K562 (cell line): Measurements from ENCODE around the gene ADM2. TPM values are rescaled to one million over a fixed set of nuclear protein-coding genes. Genes with fewer than 3 reads are reported as not detected.
A peak's percentile ranks its signal among the peaks of the same experiment; 100 is the strongest.

Experiments
- ATAC-seq: fragments of 200-7000 bp; cut with Tn5 transposase; 3 replicates; pipeline ENCODE4 v1.9.1; 2020; ENCODE audit warnings: moderate library complexity
- BruUV-seq: library from RNA; stranded (reverse); fragments of 400-500 nt; replicated peaks from 2 replicates; lab custom pipeline; 2021; lab: Mats Ljungman, UMichigan
- CTCF ChIA-PET: fragments of 300-600 bp; formaldehyde crosslinking; extraction: SDS; loops from one replicate; lab custom pipeline; 2021; ENCODE audit warnings: low intra/inter-chr PET ratio; lab: Yijun Ruan, JAX
- POLR2A ChIA-PET: fragments of 300-600, 350-650 bp; sonication (Branson Sonifier 250); formaldehyde crosslinking; extraction: SDS; loops from one replicate; lab custom pipeline; 2021; ENCODE audit warnings: antibody characterized with exemption, inconsistent platforms; lab: Yijun Ruan, JAX
- DNase-seq, 4 experiments: peaks; one replicate each; pipeline versions ENCODE4 v3.0.0 to v3.0.0-alpha.2; 2011 to 2018; ENCODE audit warnings: low spot score in 3 of 4, mixed read lengths in 3 of 4; ENCODE audit errors: extremely low read depth in 1 of 4
- FAIRE-seq: peaks from 2 replicates; lab custom pipeline; 2011; peaks lifted over from hg19 to GRCh38; lab: Jason Lieb, UNC
- H2AFZ ChIP-seq: 2 replicates; pipeline ENCODE4 v1.6.0; 2011; ENCODE audit warnings: low read depth, low read length, control low read depth, inconsistent platforms
- H3K27ac ChIP-seq: fragments of 200-600 bp; 3 replicates; pipeline ENCODE4 v1.8.0; 2011; ENCODE audit warnings: low read depth, mild to moderate bottlenecking, control low read depth, inconsistent platforms, low read length, moderate library complexity, mixed read lengths; ENCODE audit errors: extremely low read depth
- H3K27me3 ChIP-seq, 2 experiments: fragments of 300-600 bp in 1 of 2; 2 replicates in 1 of 2; 3 replicates in 1 of 2; pipeline versions ENCODE4 v1.6.0 to v1.8.0; 2011; ENCODE audit warnings: inconsistent platforms in 2 of 2, low read length in 2 of 2, mild to moderate bottlenecking in 1 of 2, mixed read lengths in 1 of 2, moderate library complexity in 1 of 2; ENCODE audit not compliant: control insufficient read depth in 2 of 2, insufficient read depth in 2 of 2
- H3K36me3 ChIP-seq: fragments of 300-600 bp; 3 replicates; pipeline ENCODE4 v1.8.0; 2011; ENCODE audit warnings: mild to moderate bottlenecking, low read length, inconsistent platforms; ENCODE audit not compliant: control insufficient read depth, insufficient read depth
- H3K4me1 ChIP-seq, 2 experiments: fragments of 200-600 bp in 1 of 2; replicated peaks in 1 of 2; 2 replicates in 1 of 2; 3 replicates in 1 of 2; pipeline versions ENCODE4 v1.5.1 to v1.8.0; 2011; ENCODE audit warnings: inconsistent platforms in 2 of 2, low read length in 2 of 2, mild to moderate bottlenecking in 1 of 2, mixed read lengths in 1 of 2, moderate library complexity in 1 of 2; ENCODE audit not compliant: control insufficient read depth in 2 of 2, insufficient read depth in 2 of 2
- H3K4me2 ChIP-seq: 2 replicates; pipeline ENCODE4 v1.6.1; 2011; ENCODE audit warnings: low read length, control low read depth, inconsistent platforms, mixed read lengths; ENCODE audit not compliant: insufficient read depth
- H3K4me3 ChIP-seq: fragments of 200-600 bp; sonication (generic), shearing (Covaris generic); 2 replicates; pipeline ENCODE4 v1.5.1; 2016; ENCODE audit warnings: control low read depth, inconsistent platforms
- H3K79me2 ChIP-seq: fragments of 200-600 bp; 3 replicates; pipeline ENCODE4 v1.8.0; 2011; ENCODE audit warnings: low read length, inconsistent platforms; ENCODE audit not compliant: control insufficient read depth, insufficient read depth
- H3K9ac ChIP-seq, 2 experiments: 2 replicates each; pipeline versions ENCODE4 v1.6.0 to v1.6.1; 2011; ENCODE audit warnings: low read depth in 2 of 2, low read length in 2 of 2, control low read depth in 1 of 2, inconsistent platforms in 1 of 2, mild to moderate bottlenecking in 1 of 2, mixed read lengths in 1 of 2; ENCODE audit not compliant: insufficient read depth in 1 of 2
- H3K9me1 ChIP-seq: one replicate; pipeline ENCODE4 v1.6.0; 2011; ENCODE audit warnings: inconsistent platforms, mild to moderate bottlenecking, low read length, moderate library complexity; ENCODE audit not compliant: control insufficient read depth, insufficient read depth
- H3K9me3 ChIP-seq: replicated peaks from 2 replicates; pipeline ENCODE4 v1.5.1; 2011; ENCODE audit warnings: low read depth, low read length, inconsistent platforms; ENCODE audit not compliant: control insufficient read depth, insufficient read depth
- H4K20me1 ChIP-seq: replicated peaks from 2 replicates; pipeline ENCODE4 v1.6.1; 2011; ENCODE audit warnings: low read length, inconsistent platforms, mixed read lengths; ENCODE audit not compliant: control insufficient read depth, insufficient read depth
- CHCHD3 ChIP-seq: fragments of 250-450 bp; sonication (Bioruptor Pico); IDR thresholded peaks from 2 replicates; pipeline ENCODE4 v2.1.2; 2022; ENCODE audit warnings: mild to moderate bottlenecking
- ETV5 ChIP-seq: sonication (generic); formaldehyde crosslinking; IDR thresholded peaks from 2 replicates; pipeline ENCODE4 v1.4.0; 2020; ENCODE audit warnings: low read depth, mild to moderate bottlenecking, missing genetic modification reagents
- GABPA ChIP-seq: fragments of 200-800 bp; sonication (Bioruptor generic); conservative IDR thresholded peaks from 2 replicates; pipeline ENCODE4 v1.6.1; 2016; ENCODE audit warnings: low read depth, missing genetic modification characterization, missing compliant biosample characterization
- GTF2E2 ChIP-seq: fragments of 200-800 bp; sonication (Bioruptor generic); IDR thresholded peaks from 2 replicates; pipeline ENCODE4 v1.6.1; 2016; ENCODE audit warnings: missing genetic modification characterization, missing compliant biosample characterization
- HMG20B ChIP-seq: fragments of 250-450 bp; sonication (Bioruptor Pico); IDR thresholded peaks from 2 replicates; pipeline ENCODE4 v1.5.0; 2021; ENCODE audit warnings: mild to moderate bottlenecking
- HSF4 ChIP-seq: fragments of 250-450 bp; sonication (Bioruptor Pico); IDR thresholded peaks from 2 replicates; pipeline ENCODE4 v2.1.2; 2022; ENCODE audit warnings: mild to moderate bottlenecking, moderate library complexity, borderline replicate concordance
- POLR2G ChIP-seq: fragments of 200-400 bp; formaldehyde crosslinking; IDR thresholded peaks from 2 replicates; pipeline ENCODE4 v1.6.1; 2017; ENCODE audit warnings: low read depth, mild to moderate bottlenecking, antibody characterized with exemption, low read length, moderate library complexity
- RBM39 ChIP-seq: fragments of 200-400 bp; formaldehyde crosslinking; optimal IDR thresholded peaks from 2 replicates; pipeline ENCODE3; 2018; ENCODE audit warnings: low read depth, low read length
- RFX1 ChIP-seq: fragments of 450-650 bp; IDR thresholded peaks from 2 replicates; pipeline ENCODE4 v1.6.1; 2016; ENCODE audit warnings: mild to moderate bottlenecking, moderate library complexity
- SIN3B ChIP-seq: fragments of 450-650 bp; IDR thresholded peaks from 2 replicates; pipeline ENCODE4 v1.6.1; 2017; ENCODE audit warnings: low read depth, mild to moderate bottlenecking, moderate library complexity
- SMC3 ChIP-seq: conservative IDR thresholded peaks from 2 replicates; pipeline ENCODE4 v1.6.1; 2011; ENCODE audit warnings: low read depth, low read length, improper control_type of control experiment; ENCODE audit not compliant: insufficient read depth
- TAF9B ChIP-seq: fragments of 450-650 bp; IDR thresholded peaks from 2 replicates; pipeline ENCODE4 v1.6.1; 2018; ENCODE audit warnings: mild to moderate bottlenecking; ENCODE audit not compliant: partially characterized antibody
- TAL1 ChIP-seq: fragments of 450-650 bp; IDR thresholded peaks from 2 replicates; pipeline ENCODE4 v1.6.1; 2016; ENCODE audit warnings: mild to moderate bottlenecking
- THAP7 ChIP-seq: fragments of 250-450 bp; sonication (Bioruptor Pico); IDR thresholded peaks from 2 replicates; pipeline ENCODE4 v1.5.0; 2021
- ZKSCAN3 ChIP-seq: fragments of 250-450 bp; sonication (Bioruptor Pico); IDR thresholded peaks from 2 replicates; pipeline ENCODE4 v1.4.0; 2020
- ZNF124 ChIP-seq: sonication (generic); formaldehyde crosslinking; IDR thresholded peaks from 2 replicates; pipeline ENCODE4 v1.8.1; 2022; ENCODE audit warnings: missing genetic modification reagents
- ZNF507 ChIP-seq: conservative IDR thresholded peaks from 2 replicates; pipeline ENCODE4 v1.6.1; 2017; ENCODE audit warnings: missing genetic modification characterization, missing compliant biosample characterization
- WGBS: fragments of 100-300 bp; shearing (Covaris generic); methylation state at CpG from one replicate; pipeline ENCODE4 v1.1.6; 2016; ENCODE audit warnings: low coverage, mixed read lengths; ENCODE audit not compliant: insufficient coverage; ENCODE audit errors: missing lambda C conversion rate; 5-methylcytosine and 5-hydroxymethylcytosine counted together
- in situ Hi-C: fragments of 300-500 bp; cut with MboI; formaldehyde crosslinking; loops from 4 replicates; pipeline ENCODE4 v1.15.0; 2018; ENCODE audit warnings: inconsistent platforms, mixed read lengths
- intact Hi-C: fragments of 100-400 bp; cut with micrococcal nuclease; formaldehyde crosslinking; loops from 2 replicates; pipeline ENCODE4 v1.14.2; 2022
- polyA plus RNA-seq, 8 experiments: library from polyadenylated mRNA; depleted of rRNA in 4 of 8; stranded (reverse) in 5 of 8; unstranded in 3 of 8; fragments of >200 nt; fragmentation: Nextera tagmentation in 2 of 8; fragmentation: Illumina TruSeq in 1 of 8; extraction: Ambion mirVana in 2 of 8; extraction: Trizol in 1 of 8; gene quantifications; 2 replicates each; pipeline versions ENCODE4 v1.2.1 to v1.2.3, GENCODE V29; 2011 to 2014; ENCODE audit warnings: inconsistent platforms in 1 of 8, missing spikeins in 1 of 8
- total RNA-seq, 7 experiments: library from RNA; depleted of rRNA in 6 of 7; stranded (reverse); fragments of >200 nt in 6 of 7; fragmentation: Illumina TruSeq in 2 of 7; extraction: Trizol in 2 of 7; gene quantifications; 2 replicates each; pipeline versions ENCODE4 v1.2.1 to v1.2.3, GENCODE V29; 2011 to 2021; ENCODE audit warnings: low replicate concordance in 1 of 7
- TF ChIP-seq, protein P1 (sequence below): sonication (generic); formaldehyde crosslinking; IDR thresholded peaks from 2 replicates; pipeline ENCODE4 v1.8.0; 2022; ENCODE audit warnings: missing genetic modification reagents, mild to moderate bottlenecking, moderate library complexity, borderline replicate concordance
- TF ChIP-seq, protein P2 (sequence below): fragments of 150-350 bp; conservative IDR thresholded peaks from 2 replicates; pipeline ENCODE4 v1.6.1; 2014; ENCODE audit warnings: low read length

Gene ADM2
- total and polyA plus RNA-seq, 9 of the 15 experiments (the other 6 are each of a cell fraction or from before 2014, with no cell fraction given): 0.11 to 5.1 (median 0.38) TPM

- H3K9me3 ChIP-seq: no peaks in the 10 kb centered on the region
- POLR2A ChIA-PET: no interaction called here
- no peak overlapping the region for H3K27ac ChIP-seq
- no peak overlapping the region for H3K4me2 ChIP-seq
- DNase-seq (peak in 2 of 4 experiments; percentile 23 to 38), ATAC-seq (peak; percentile 79), FAIRE-seq (no peak)
- H2AFZ ChIP-seq: no peak overlapping the region
- H3K9ac ChIP-seq: no peak overlapping the region
- H3K4me3 ChIP-seq: no peak overlapping the region
- in situ Hi-C loops: no loop called here
- intact Hi-C loops: no loop called here
- CTCF ChIA-PET: no interaction called here
- WGBS: 84% methylated on average over 14 of the region's 34 CpGs
- no peaks in the 10 kb centered on the region for H3K27me3 ChIP-seq
- H3K9me1 ChIP-seq: no peaks in the 10 kb centered on the region
- no TSS peak for BruUV-seq
- peaks cover 53% of the 10 kb centered on the region; the same call in 1 of the 3 replicates for H3K36me3 ChIP-seq
- no peaks in the 10 kb centered on the region for H4K20me1 ChIP-seq
- H3K4me1 ChIP-seq: peaks cover 0 to 4% of the 10 kb centered on the region in 2 experiments; a peak in 2 of 5 replicates
- no peaks in the 10 kb centered on the region for H3K79me2 ChIP-seq
- TF ChIP-seq TAF9B (no peak), RBM39 (no peak), ZNF507 (tag) (no peak), ETV5 (CRISPR knock-in tag) (no peak), HSF4 (CRISPR knock-in tag) (no peak), CHCHD3 (CRISPR knock-in tag) (no peak), RFX1 (no peak), POLR2G (peak; percentile 19; the same call in 1 of the 2 replicates), TAL1 (no peak), THAP7 (no peak), ZKSCAN3 (CRISPR knock-in tag) (no peak), HMG20B (CRISPR knock-in tag) (no peak), GTF2E2 (tag) (no peak), GABPA (no peak), SIN3B (no peak), ZNF124 (no peak), SMC3 (0 out of 2 replicates have a peak, but pooled peaks have one; percentile 6)
- TF ChIP-seq, protein P1, sequence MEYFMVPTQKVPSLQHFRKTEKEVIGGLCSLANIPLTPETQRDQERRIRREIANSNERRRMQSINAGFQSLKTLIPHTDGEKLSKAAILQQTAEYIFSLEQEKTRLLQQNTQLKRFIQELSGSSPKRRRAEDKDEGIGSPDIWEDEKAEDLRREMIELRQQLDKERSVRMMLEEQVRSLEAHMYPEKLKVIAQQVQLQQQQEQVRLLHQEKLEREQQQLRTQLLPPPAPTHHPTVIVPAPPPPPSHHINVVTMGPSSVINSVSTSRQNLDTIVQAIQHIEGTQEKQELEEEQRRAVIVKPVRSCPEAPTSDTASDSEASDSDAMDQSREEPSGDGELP: no peak
- TF ChIP-seq, protein P2, sequence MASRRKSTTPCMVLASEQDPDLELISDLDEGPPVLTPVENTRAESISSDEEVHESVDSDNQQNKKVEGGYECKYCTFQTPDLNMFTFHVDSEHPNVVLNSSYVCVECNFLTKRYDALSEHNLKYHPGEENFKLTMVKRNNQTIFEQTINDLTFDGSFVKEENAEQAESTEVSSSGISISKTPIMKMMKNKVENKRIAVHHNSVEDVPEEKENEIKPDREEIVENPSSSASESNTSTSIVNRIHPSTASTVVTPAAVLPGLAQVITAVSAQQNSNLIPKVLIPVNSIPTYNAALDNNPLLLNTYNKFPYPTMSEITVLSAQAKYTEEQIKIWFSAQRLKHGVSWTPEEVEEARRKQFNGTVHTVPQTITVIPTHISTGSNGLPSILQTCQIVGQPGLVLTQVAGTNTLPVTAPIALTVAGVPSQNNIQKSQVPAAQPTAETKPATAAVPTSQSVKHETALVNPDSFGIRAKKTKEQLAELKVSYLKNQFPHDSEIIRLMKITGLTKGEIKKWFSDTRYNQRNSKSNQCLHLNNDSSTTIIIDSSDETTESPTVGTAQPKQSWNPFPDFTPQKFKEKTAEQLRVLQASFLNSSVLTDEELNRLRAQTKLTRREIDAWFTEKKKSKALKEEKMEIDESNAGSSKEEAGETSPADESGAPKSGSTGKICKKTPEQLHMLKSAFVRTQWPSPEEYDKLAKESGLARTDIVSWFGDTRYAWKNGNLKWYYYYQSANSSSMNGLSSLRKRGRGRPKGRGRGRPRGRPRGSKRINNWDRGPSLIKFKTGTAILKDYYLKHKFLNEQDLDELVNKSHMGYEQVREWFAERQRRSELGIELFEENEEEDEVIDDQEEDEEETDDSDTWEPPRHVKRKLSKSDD: no peak
Measured at GRCh38 chr22:50456466-50457234, 24.7 kb upstream of the ADM2 start.
